Measurements from ENCODE around the gene IP6K1.

IP6K1 gene

GRCh38 chr3:49802719-49803464 is 16.6 kb upstream of the IP6K1 start, which contains the start of gene INKA1:
INKA1 (plus strand) TSS chr3:49803261; CDS start chr3:49803393, 132 bp downstream.
- H3K4me3 ChIP-seq (ENCODE audit: low read length) = peak within 1 kb of the TSS; percentile 75
- TF ChIP-seq ZNF274 (IDR thresholded peaks at IDR 0.05; ENCODE audit: low read depth, low read length) = no peak

GRCh38 chr3:49801160-49801559 is 14.8 kb upstream of the IP6K1 start:
- no peak for TF ChIP-seq ZNF274 (IDR thresholded peaks at IDR 0.05; ENCODE audit: low read depth, low read length)
- H3K4me3 ChIP-seq (ENCODE audit: low read length) = no peak overlapping the region

GRCh38 chr3:49799761-49800160 is 13.4 kb upstream of the IP6K1 start, which contains the start of gene CDHR4:
CDHR4 (minus strand) TSS chr3:49799873; CDS start chr3:49799812, 61 bp downstream.
- no peak within 1 kb of the TSS for H3K4me3 ChIP-seq (ENCODE audit: low read length)
- no peak for TF ChIP-seq ZNF274 (IDR thresholded peaks at IDR 0.05; ENCODE audit: low read depth, low read length)

GRCh38 chr3:49799105-49799504 is 12.8 kb upstream of the IP6K1 start:
- H3K4me3 ChIP-seq (ENCODE audit: low read length) = no peak overlapping the region
- TF ChIP-seq ZNF274 (IDR thresholded peaks at IDR 0.05; ENCODE audit: low read depth, low read length) = no peak

GRCh38 chr3:49794926-49795905 is 8.9 kb upstream of the IP6K1 start:
- no peak for TF ChIP-seq ZNF274 (IDR thresholded peaks at IDR 0.05; ENCODE audit: low read depth, low read length)
- H3K4me3 ChIP-seq (ENCODE audit: low read length) = no peak overlapping the region

GRCh38 chr3:49794431-49794830 is 8.1 kb upstream of the IP6K1 start:
- H3K4me3 ChIP-seq (ENCODE audit: low read length) = no peak overlapping the region
- no peak for TF ChIP-seq ZNF274 (IDR thresholded peaks at IDR 0.05; ENCODE audit: low read depth, low read length)

- H3K4me3 ChIP-seq (ENCODE audit: low read length) = no peak overlapping the region
- no peak for TF ChIP-seq ZNF274 (IDR thresholded peaks at IDR 0.05; ENCODE audit: low read depth, low read length)
Observed at GRCh38 chr3:49793486-49794085, 7.2 kb upstream of the IP6K1 start.

- TF ChIP-seq ZNF274 (IDR thresholded peaks at IDR 0.05; ENCODE audit: low read depth, low read length) = no peak
- no peak overlapping the region for H3K4me3 ChIP-seq (ENCODE audit: low read length)
Observed at GRCh38 chr3:49792371-49793150, 6.2 kb upstream of the IP6K1 start.

GRCh38 chr3:49791571-49791970 is 5.2 kb upstream of the IP6K1 start:
- no peak overlapping the region for H3K4me3 ChIP-seq (ENCODE audit: low read length)
- no peak for TF ChIP-seq ZNF274 (IDR thresholded peaks at IDR 0.05; ENCODE audit: low read depth, low read length)

- no peak for TF ChIP-seq ZNF274 (IDR thresholded peaks at IDR 0.05; ENCODE audit: low read depth, low read length)
Observed at GRCh38 chr3:49790626-49791411, 4.5 kb upstream of the IP6K1 start.

GRCh38 chr3:49788056-49788455 is 1.7 kb upstream of the IP6K1 start:
- H3K4me3 ChIP-seq (ENCODE audit: low read length) = no peak overlapping the region
- TF ChIP-seq ZNF274 (IDR thresholded peaks at IDR 0.05; ENCODE audit: low read depth, low read length) = no peak

More at GRCh38 chr3:49790626-49791411, 4.5 kb upstream of the IP6K1 start:
- H3K4me3 ChIP-seq (ENCODE audit: low read length) = no peak overlapping the region

- no peak for TF ChIP-seq ZNF274 (IDR thresholded peaks at IDR 0.05; ENCODE audit: low read depth, low read length)
- H3K4me3 ChIP-seq (ENCODE audit: low read length) = no peak overlapping the region
Observed at GRCh38 chr3:49787536-49787935, 1.2 kb upstream of the IP6K1 start.

GRCh38 chr3:49787182-49787464 is 781 bp upstream of the IP6K1 start:
- no peak for TF ChIP-seq ZNF274 (IDR thresholded peaks at IDR 0.05; ENCODE audit: low read depth, low read length)
- H3K4me3 ChIP-seq (ENCODE audit: low read length) = peak overlapping the region; percentile 58; the same call in 1 of the 2 replicates

All from GM08714 (cell line).